ENCODE results near the gene OR2A12.
"Not testable (repeated sequence)": the region's sequence is repeated elsewhere in the genome, so short reads cannot be mapped to it uniquely, and the experiment has no call there.

Gene OR2A12

GRCh38 chr7:144122876-144123275, 36.8 kb downstream of the OR2A12 start, which contains the start of gene OR2A14:
Gene OR2A14 (plus strand): TSS chr7:144123176. CDS start chr7:144129113, 5,937 bp downstream.
- DNase-seq (ENCODE audit: low read depth): no peak

- peak; percentile 94 for DNase-seq (ENCODE audit: low read depth)
Measured at GRCh38 chr7:144127714-144128334, 41.7 kb downstream of the OR2A12 start.

GRCh38 chr7:144129601-144130000, 43.5 kb downstream of the OR2A12 start:
- DNase-seq (ENCODE audit: low read depth): not testable (repeated sequence)

- DNase-seq (ENCODE audit: low read depth): no peak
Measured at GRCh38 chr7:144130730-144131129, 44.7 kb downstream of the OR2A12 start.

GRCh38 chr7:144132262-144132661, 46.2 kb downstream of the OR2A12 start:
- no peak for DNase-seq (ENCODE audit: low read depth)

GRCh38 chr7:144133307-144133706, 47.2 kb downstream of the OR2A12 start:
- DNase-seq (ENCODE audit: low read depth): no peak

GRCh38 chr7:144134116-144134515, 48.0 kb downstream of the OR2A12 start:
- no peak for DNase-seq (ENCODE audit: low read depth)

- DNase-seq (ENCODE audit: low read depth): no peak
Measured at GRCh38 chr7:144137501-144137900, 51.4 kb downstream of the OR2A12 start.

GRCh38 chr7:144142187-144142586, 56.1 kb downstream of the OR2A12 start:
- no peak for DNase-seq (ENCODE audit: low read depth)

- DNase-seq (ENCODE audit: low read depth): no peak
Measured at GRCh38 chr7:144144426-144144825, 58.3 kb downstream of the OR2A12 start.

- DNase-seq (ENCODE audit: low read depth): no peak
Measured at GRCh38 chr7:144148224-144148827, 62.2 kb downstream of the OR2A12 start.
